HCT116 (cell line): Measurements from ENCODE around the gene SIRT6. TPM values are rescaled to one million over a fixed set of nuclear protein-coding genes. Genes with fewer than 3 reads are reported as not detected.
A peak's percentile ranks its signal among the peaks of the same experiment; 100 is the strongest.

Experiments
- ATAC-seq: fragments of 200-7000 bp; cut with Tn5 transposase; 2 replicates; pipeline ENCODE4 v1.9.1; 2020; ENCODE audit warnings: mild to moderate bottlenecking, moderate library complexity
- BruUV-seq: library from RNA; stranded (reverse); fragments of 400-500 nt; replicated peaks from 2 replicates; lab custom pipeline; 2021; lab: Mats Ljungman, UMichigan
- CTCF ChIA-PET: fragments of 300-600 bp; sonication (Branson Sonifier 250); formaldehyde crosslinking; loops from one replicate; lab custom pipeline; 2021; ENCODE audit warnings: antibody characterized with exemption; lab: Charles Lee
- POLR2A ChIA-PET: fragments of 300-600, 350-600 bp; sonication (Branson Sonifier 250); formaldehyde crosslinking; loops from one replicate; lab custom pipeline; 2021; ENCODE audit warnings: antibody characterized with exemption; lab: Charles Lee
- RAD21 ChIA-PET, 2 experiments: fragments of 300-600 bp; sonication (Branson Sonifier 250); formaldehyde crosslinking; loops; one replicate each; lab custom pipeline; 2023; ENCODE audit warnings: low total read pairs in 2 of 2; ENCODE audit not compliant: uncharacterized antibody in 2 of 2, unreplicated experiment in 2 of 2, low non-redundant PET in 1 of 2; lab: Charles Lee
- DNase-seq: peaks from one replicate; pipeline ENCODE4 v3.0.0-alpha.2; 2010; ENCODE audit warnings: low read depth, low spot score
- H2AFZ ChIP-seq: fragments of 200-600 bp; shearing (Covaris generic), sonication (generic); 2 replicates; pipeline ENCODE4 v1.6.1; 2017; ENCODE audit warnings: low read depth, mixed run types, mixed read lengths, antibody characterized with exemption, low read length; ENCODE audit not compliant: poor library complexity, severe bottlenecking
- H3K27ac ChIP-seq: 2 replicates; pipeline ENCODE4 v1.5.1; 2012; ENCODE audit warnings: low read depth, low read length
- H3K27me3 ChIP-seq: fragments of 200-600 bp; sonication (generic); 2 replicates; pipeline ENCODE4 v1.6.1; 2016; ENCODE audit warnings: mixed run types, low read length, mixed read lengths; ENCODE audit not compliant: insufficient read depth
- H3K36me3 ChIP-seq, 2 experiments: fragments of 200-500 bp in 1 of 2; fragments of 200-600 bp in 1 of 2; sonication (Bioruptor generic) in 1 of 2; sonication (generic) in 1 of 2; 2 replicates each; pipeline versions ENCODE4 v1.5.1 to v1.6.1; 2014 to 2016; ENCODE audit warnings: low read length in 2 of 2, inconsistent platforms in 1 of 2, mixed read lengths in 1 of 2, mixed run types in 1 of 2; ENCODE audit not compliant: insufficient read depth in 2 of 2, control insufficient read depth in 1 of 2
- H3K4me1 ChIP-seq, 2 experiments: fragments of 200-600 bp in 1 of 2; sonication (generic) in 1 of 2; 2 replicates each; pipeline versions ENCODE4 v1.5.1 to v1.6.1; 2012 to 2017; ENCODE audit warnings: low read length in 2 of 2, inconsistent platforms in 1 of 2, mild to moderate bottlenecking in 1 of 2, mixed read lengths in 1 of 2, mixed run types in 1 of 2, moderate library complexity in 1 of 2; ENCODE audit not compliant: insufficient read depth in 2 of 2, control insufficient read depth in 1 of 2
- H3K4me2 ChIP-seq: fragments of 200-600 bp; sonication (generic); 2 replicates; pipeline ENCODE4 v1.6.1; 2017; ENCODE audit warnings: mixed run types, low read length, mixed read lengths
- H3K4me3 ChIP-seq, 2 experiments: fragments of 200-600 bp in 1 of 2; sonication (generic) in 1 of 2; replicated peaks in 1 of 2; 2 replicates each; pipeline ENCODE4 v1.5.1; 2011 to 2016; ENCODE audit warnings: low read length in 2 of 2, control low read depth in 1 of 2, low read depth in 1 of 2, mild to moderate bottlenecking in 1 of 2, mixed read lengths in 1 of 2, mixed run types in 1 of 2
- H3K79me2 ChIP-seq: fragments of 200-600 bp; sonication (generic); 2 replicates; pipeline ENCODE4 v1.6.1; 2017; ENCODE audit warnings: mild to moderate bottlenecking, mixed run types, low read length, moderate library complexity, mixed read lengths; ENCODE audit not compliant: insufficient read depth
- H3K9ac ChIP-seq: fragments of 200-600 bp; sonication (generic); 2 replicates; pipeline ENCODE4 v1.6.1; 2016; ENCODE audit warnings: low read length, mixed read lengths
- H3K9me2 ChIP-seq: fragments of 200-600 bp; sonication (generic), shearing (Covaris generic); 2 replicates; pipeline ENCODE4 v1.6.1; 2017; ENCODE audit warnings: mixed run types, mild to moderate bottlenecking, moderate library complexity; ENCODE audit not compliant: insufficient read depth
- H3K9me3 ChIP-seq, 2 experiments: fragments of 200-500 bp in 1 of 2; fragments of 200-600 bp in 1 of 2; sonication (Bioruptor generic) in 1 of 2; sonication (generic) in 1 of 2; 2 replicates each; pipeline ENCODE4 v1.6.1; 2014 to 2017; ENCODE audit warnings: low read length in 2 of 2, mixed read lengths in 2 of 2, inconsistent platforms in 1 of 2, low read depth in 1 of 2, mild to moderate bottlenecking in 1 of 2, mixed run types in 1 of 2, moderate library complexity in 1 of 2; ENCODE audit not compliant: control insufficient read depth in 1 of 2, insufficient read depth in 1 of 2
- H4K20me1 ChIP-seq: fragments of 200-600 bp; sonication (generic), shearing (Covaris generic); 2 replicates; pipeline ENCODE4 v1.6.1; 2017; ENCODE audit warnings: mixed run types, mild to moderate bottlenecking, moderate library complexity; ENCODE audit not compliant: insufficient read depth
- ATF3 ChIP-seq: IDR thresholded peaks from 2 replicates; pipeline ENCODE4 v1.6.1; 2012
- CBX3 ChIP-seq: IDR thresholded peaks from 2 replicates; pipeline ENCODE4 v1.6.1; 2012; ENCODE audit warnings: low read depth
- CEBPB ChIP-seq: IDR thresholded peaks from 2 replicates; pipeline ENCODE4 v1.6.1; 2012; ENCODE audit warnings: low read depth
- CTCF ChIP-seq, 3 experiments: fragments of 200-600 bp in 1 of 3; sonication (generic) in 1 of 3; IDR thresholded peaks in 2 of 3; conservative IDR thresholded peaks in 1 of 3; 2 replicates each; pipeline ENCODE4 v1.5.1; 2012 to 2017; ENCODE audit warnings: low read depth in 2 of 3, low read length in 2 of 3, antibody characterized with exemption in 1 of 3, borderline replicate concordance in 1 of 3, control low read depth in 1 of 3, mild to moderate bottlenecking in 1 of 3, mixed read lengths in 1 of 3, mixed run types in 1 of 3, moderate library complexity in 1 of 3; ENCODE audit not compliant: insufficient read depth in 1 of 3
- EGR1 ChIP-seq: IDR thresholded peaks from 2 replicates; pipeline ENCODE4 v1.6.1; 2012; ENCODE audit warnings: low read depth
- ELF1 ChIP-seq: IDR thresholded peaks from 2 replicates; pipeline ENCODE4 v1.6.1; 2012; ENCODE audit warnings: low read depth, borderline replicate concordance
- EZH2 ChIP-seq: fragments of 200-600 bp; sonication (generic); IDR thresholded peaks from 2 replicates; pipeline ENCODE4 v1.6.1; 2017; ENCODE audit warnings: antibody characterized with exemption, mixed run types
- EZH2phosphoT487 ChIP-seq: fragments of 200-600 bp; IDR thresholded peaks from 2 replicates; pipeline ENCODE4 v1.6.1; 2018; ENCODE audit warnings: antibody characterized with exemption, borderline replicate concordance
- FOSL1 ChIP-seq: IDR thresholded peaks from 2 replicates; pipeline ENCODE4 v1.6.1; 2012; ENCODE audit warnings: low read depth
- JUND ChIP-seq: IDR thresholded peaks from 2 replicates; pipeline ENCODE4 v1.6.1; 2012
- POLR2A ChIP-seq: IDR thresholded peaks from 2 replicates; pipeline ENCODE4 v1.7.0; 2011; ENCODE audit warnings: borderline replicate concordance; ENCODE audit not compliant: insufficient read depth, insufficient read length; ENCODE audit errors: extremely low read depth
- POLR2AphosphoS5 ChIP-seq: IDR thresholded peaks from 2 replicates; pipeline ENCODE4 v1.6.1; 2011; ENCODE audit warnings: mild to moderate bottlenecking, low read depth, low read length, moderate library complexity
- RAD21 ChIP-seq: IDR thresholded peaks from 2 replicates; pipeline ENCODE4 v1.6.1; 2012; ENCODE audit warnings: low read depth, mild to moderate bottlenecking
- REST ChIP-seq: IDR thresholded peaks from 2 replicates; pipeline ENCODE4 v1.6.1; 2012; ENCODE audit warnings: low read depth
- SIN3A ChIP-seq: IDR thresholded peaks from 2 replicates; pipeline ENCODE4 v1.6.1; 2012; ENCODE audit warnings: low read depth
- SP1 ChIP-seq: IDR thresholded peaks from 2 replicates; pipeline ENCODE4 v1.6.1; 2012; ENCODE audit warnings: low read depth
- TCF7L2 ChIP-seq: IDR thresholded peaks from 2 replicates; pipeline ENCODE4 v1.7.0; 2011; ENCODE audit warnings: borderline replicate concordance, inconsistent platforms; ENCODE audit not compliant: insufficient read depth, insufficient read length; ENCODE audit errors: extremely low read depth
- YY1 ChIP-seq: IDR thresholded peaks from 2 replicates; pipeline ENCODE4 v1.6.1; 2011; ENCODE audit warnings: low read length, low read depth, moderate library complexity, mild to moderate bottlenecking; ENCODE audit not compliant: insufficient replicate concordance; ENCODE audit errors: extremely low read depth
- ZBTB33 ChIP-seq: IDR thresholded peaks from 2 replicates; pipeline ENCODE4 v1.6.1; 2011; ENCODE audit warnings: mild to moderate bottlenecking, low read length, moderate library complexity; ENCODE audit not compliant: insufficient replicate concordance; ENCODE audit errors: extremely low read depth
- ZFX ChIP-seq: fragments of 450-650 bp; IDR thresholded peaks from 2 replicates; pipeline ENCODE4 v1.6.1; 2017
- ZNF274 ChIP-seq: fragments of 200-500 bp; sonication (Bioruptor generic); IDR thresholded peaks from 2 replicates; pipeline ENCODE4 v1.6.1; 2014; ENCODE audit warnings: mild to moderate bottlenecking, low read depth, low read length, inconsistent platforms
- intact Hi-C: fragments of 100-400 bp; cut with micrococcal nuclease; formaldehyde crosslinking; loops from 2 replicates; pipeline ENCODE4 v1.10.0; 2022
- total RNA-seq: library from RNA; stranded (reverse); gene quantifications from one replicate; pipeline ENCODE4 v1.2.1, GENCODE V29; 2021; ENCODE audit not compliant: unreplicated experiment

Gene SIRT6
- total RNA-seq, 1 experiment from 2014 or later = 36.3 TPM

- no peaks in the 10 kb centered on the region for H3K9me3 ChIP-seq
- TF ChIP-seq CEBPB (no peak), FOSL1 (no peak), SIN3A (no peak), ATF3 (no peak), EGR1 (no peak), YY1 (peak; percentile 20), POLR2A (no peak), ELF1 (no peak), ZBTB33 (no peak), JUND (no peak), EZH2 (no peak), CTCF (IDR thresholded peaks at IDR 0.05 in 2 of 3, conservative IDR thresholded peaks at IDR 0.05 in 1 of 3; ENCODE audit: borderline replicate concordance in 1 of 3, insufficient read depth in 1 of 3, low read depth in 2 of 3, low read length in 2 of 3) (peak; percentile 69 to 86 (median 82)), CBX3 (no peak), ZFX (no peak), TCF7L2 (no peak), SP1 (no peak), POLR2AphosphoS5 (no peak), EZH2phosphoT487 (no peak), RAD21 (peak; percentile 86), REST (no peak), ZNF274 (no peak)
- TF ChIP-seq, all 23 proteins: peak for 3
- peak; percentile 82 for ATAC-seq
- peak; percentile 79 for DNase-seq
- no TSS peak for BruUV-seq
- RAD21 ChIA-PET = interaction anchor here (0.7 to 1.2 kb wide), 2 partner anchors 33 to 60 kb away, joined by 4 read pairs; no protein-coding TSS in a partner anchor
- Histone ChIP-seq H3K27me3 (no peaks in the 10 kb centered on the region), H3K9ac (no peak overlapping the region), H3K36me3 (no peaks in the 10 kb centered on the region), H4K20me1 (no peaks in the 10 kb centered on the region), H2AFZ (peak overlapping the region; percentile 93), H3K4me1 (peaks cover 17 to 46% of the 10 kb centered on the region in 2 experiments), H3K9me2 (no peaks in the 10 kb centered on the region), H3K79me2 (no peaks in the 10 kb centered on the region), H3K4me2 (peak overlapping the region; percentile 75), H3K27ac (peak overlapping the region; percentile 21; the same call in 1 of the 2 replicates), H3K4me3 (peak overlapping the region; percentile 32 to 50)
- intact Hi-C loops = loop anchor here (1.0 to 10.0 kb wide), 3 partner anchors 47 to 285 kb away; no protein-coding TSS in a partner anchor
- POLR2A ChIA-PET = interaction anchor here (1.2 kb wide), 1 partner anchor 9 kb away, joined by 6 read pairs; no protein-coding TSS in a partner anchor
- CTCF ChIA-PET = interaction anchor here (0.6 to 3.3 kb wide), 25 partner anchors 8 to 833 kb away, joined by 3 to 36 read pairs (median 5); partner anchors contain the start of genes CREB3L3, EEF2, YJU2 and ZBTB7A
Observed at GRCh38 chr19:4140237-4140711, 42.1 kb downstream of the SIRT6 start.
